ENCODE data around the gene ASAP2.

DNA sequence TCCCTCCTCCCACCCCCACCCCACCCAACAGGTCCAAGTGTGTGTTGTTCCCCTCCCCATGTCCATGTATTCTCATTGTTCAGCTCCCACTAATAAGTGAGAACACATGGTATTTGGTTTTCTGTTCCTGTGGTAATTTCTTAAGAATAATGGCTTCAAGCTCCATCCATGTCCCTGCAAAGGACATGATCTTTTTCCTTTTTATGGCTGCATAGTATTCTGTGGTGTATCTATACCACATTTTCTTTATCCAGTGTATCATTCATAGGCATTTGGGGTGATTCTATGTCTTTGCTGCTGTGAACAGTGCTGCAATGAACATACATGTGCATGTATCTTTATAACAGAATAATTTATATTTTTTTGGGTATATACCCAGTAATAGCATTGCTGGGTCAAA, 12.3 kb upstream of the ASAP2 start:
- TF ChIP-seq, protein P1, sequence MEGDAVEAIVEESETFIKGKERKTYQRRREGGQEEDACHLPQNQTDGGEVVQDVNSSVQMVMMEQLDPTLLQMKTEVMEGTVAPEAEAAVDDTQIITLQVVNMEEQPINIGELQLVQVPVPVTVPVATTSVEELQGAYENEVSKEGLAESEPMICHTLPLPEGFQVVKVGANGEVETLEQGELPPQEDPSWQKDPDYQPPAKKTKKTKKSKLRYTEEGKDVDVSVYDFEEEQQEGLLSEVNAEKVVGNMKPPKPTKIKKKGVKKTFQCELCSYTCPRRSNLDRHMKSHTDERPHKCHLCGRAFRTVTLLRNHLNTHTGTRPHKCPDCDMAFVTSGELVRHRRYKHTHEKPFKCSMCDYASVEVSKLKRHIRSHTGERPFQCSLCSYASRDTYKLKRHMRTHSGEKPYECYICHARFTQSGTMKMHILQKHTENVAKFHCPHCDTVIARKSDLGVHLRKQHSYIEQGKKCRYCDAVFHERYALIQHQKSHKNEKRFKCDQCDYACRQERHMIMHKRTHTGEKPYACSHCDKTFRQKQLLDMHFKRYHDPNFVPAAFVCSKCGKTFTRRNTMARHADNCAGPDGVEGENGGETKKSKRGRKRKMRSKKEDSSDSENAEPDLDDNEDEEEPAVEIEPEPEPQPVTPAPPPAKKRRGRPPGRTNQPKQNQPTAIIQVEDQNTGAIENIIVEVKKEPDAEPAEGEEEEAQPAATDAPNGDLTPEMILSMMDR (conservative IDR thresholded peaks at IDR 0.05 in 1 of 2, IDR thresholded peaks at IDR 0.05 in 1 of 2; ENCODE audit: extremely low read depth in 1 of 2, insufficient read depth in 1 of 2, low read depth in 1 of 2, low read length in 2 of 2): no peak
- no peak for TF ChIP-seq EZH2 (IDR thresholded peaks at IDR 0.05; ENCODE audit: borderline replicate concordance, low read length)
